OCI-LY1 (cell line): ENCODE results near the gene GMDS.

Experiments used
- H2AFZ ChIP-seq: fragments of 200-600 bp; sonication (generic), shearing (Covaris generic); 2 replicates; pipeline ENCODE4 v1.6.0; 2014; ENCODE audit warnings: antibody characterized with exemption, mild to moderate bottlenecking, low read length
- H3F3A ChIP-seq: fragments of 200-600 bp; sonication (generic), shearing (Covaris generic); 2 replicates; pipeline ENCODE4 v1.6.0; 2014; ENCODE audit warnings: mild to moderate bottlenecking, antibody characterized with exemption, low read length, moderate library complexity; ENCODE audit not compliant: insufficient read depth
- H3K27ac ChIP-seq: fragments of 200-600 bp; sonication (generic); 2 replicates; pipeline ENCODE4 v1.5.1; 2014; ENCODE audit warnings: low read length, mixed run types, mild to moderate bottlenecking, low read depth; ENCODE audit not compliant: poor library complexity, severe bottlenecking
- H3K27me3 ChIP-seq: fragments of 200-600 bp; sonication (generic); 2 replicates; pipeline ENCODE4 v1.6.0; 2014; ENCODE audit warnings: antibody characterized with exemption, mild to moderate bottlenecking, low read length, moderate library complexity; ENCODE audit not compliant: insufficient read depth
- H3K36me3 ChIP-seq: fragments of 200-600 bp; sonication (generic); 2 replicates; pipeline ENCODE4 v1.6.1; 2014; ENCODE audit warnings: mild to moderate bottlenecking, antibody characterized with exemption, low read length, moderate library complexity, mixed read lengths; ENCODE audit not compliant: insufficient read depth
- H3K4me1 ChIP-seq: fragments of 200-600 bp; sonication (generic); 2 replicates; pipeline ENCODE4 v1.5.1; 2014; ENCODE audit warnings: mild to moderate bottlenecking, low read length, moderate library complexity; ENCODE audit not compliant: insufficient read depth, severe bottlenecking
- H3K4me2 ChIP-seq: fragments of 200-600 bp; sonication (generic), shearing (Covaris generic); 2 replicates; pipeline ENCODE4 v1.6.1; 2014; ENCODE audit warnings: low read length
- H3K4me3 ChIP-seq: fragments of 200-600 bp; sonication (generic); 2 replicates; pipeline ENCODE4 v1.5.1; 2014; ENCODE audit warnings: low read length, low read depth, mild to moderate bottlenecking, mixed read lengths; ENCODE audit not compliant: poor library complexity, severe bottlenecking
- H3K79me2 ChIP-seq: fragments of 200-600 bp; shearing (Covaris generic); 2 replicates; pipeline ENCODE4 v1.6.1; 2016; ENCODE audit warnings: mixed run types, low read length, mixed read lengths; ENCODE audit not compliant: insufficient read depth
- H3K9ac ChIP-seq: fragments of 200-600 bp; sonication (generic), shearing (Covaris generic); 2 replicates; pipeline ENCODE4 v1.6.1; 2014; ENCODE audit warnings: mild to moderate bottlenecking, low read length, mixed read lengths
- H3K9me2 ChIP-seq: fragments of 200-600 bp; sonication (generic), shearing (Covaris generic); 2 replicates; pipeline ENCODE4 v1.6.1; 2014; ENCODE audit warnings: low read depth, mild to moderate bottlenecking, low read length, mixed read lengths
- H3K9me3 ChIP-seq: fragments of 200-600 bp; shearing (Covaris generic); 2 replicates; pipeline ENCODE4 v1.6.1; 2014; ENCODE audit warnings: low read length, mixed read lengths
- H4K20me1 ChIP-seq: fragments of 200-600 bp; sonication (generic), shearing (Covaris generic); 2 replicates; pipeline ENCODE4 v1.6.0; 2016; ENCODE audit warnings: mild to moderate bottlenecking, low read length; ENCODE audit not compliant: insufficient read depth
- EZH2 ChIP-seq: fragments of 200-600 bp; sonication (generic), shearing (Covaris generic); IDR thresholded peaks from 2 replicates; pipeline ENCODE4 v1.8.0; 2017; ENCODE audit warnings: borderline replicate concordance, mixed run types, mild to moderate bottlenecking, antibody characterized with exemption, low read length, moderate library complexity, mixed read lengths
- TF ChIP-seq, protein P1 (sequence below): fragments of 200-600 bp; sonication (generic), shearing (Covaris generic); IDR thresholded peaks from 2 replicates; pipeline ENCODE4 v1.5.1; 2017; ENCODE audit warnings: mild to moderate bottlenecking, antibody characterized with exemption, low read length, moderate library complexity, mixed read lengths

The GMDS gene

DNA sequence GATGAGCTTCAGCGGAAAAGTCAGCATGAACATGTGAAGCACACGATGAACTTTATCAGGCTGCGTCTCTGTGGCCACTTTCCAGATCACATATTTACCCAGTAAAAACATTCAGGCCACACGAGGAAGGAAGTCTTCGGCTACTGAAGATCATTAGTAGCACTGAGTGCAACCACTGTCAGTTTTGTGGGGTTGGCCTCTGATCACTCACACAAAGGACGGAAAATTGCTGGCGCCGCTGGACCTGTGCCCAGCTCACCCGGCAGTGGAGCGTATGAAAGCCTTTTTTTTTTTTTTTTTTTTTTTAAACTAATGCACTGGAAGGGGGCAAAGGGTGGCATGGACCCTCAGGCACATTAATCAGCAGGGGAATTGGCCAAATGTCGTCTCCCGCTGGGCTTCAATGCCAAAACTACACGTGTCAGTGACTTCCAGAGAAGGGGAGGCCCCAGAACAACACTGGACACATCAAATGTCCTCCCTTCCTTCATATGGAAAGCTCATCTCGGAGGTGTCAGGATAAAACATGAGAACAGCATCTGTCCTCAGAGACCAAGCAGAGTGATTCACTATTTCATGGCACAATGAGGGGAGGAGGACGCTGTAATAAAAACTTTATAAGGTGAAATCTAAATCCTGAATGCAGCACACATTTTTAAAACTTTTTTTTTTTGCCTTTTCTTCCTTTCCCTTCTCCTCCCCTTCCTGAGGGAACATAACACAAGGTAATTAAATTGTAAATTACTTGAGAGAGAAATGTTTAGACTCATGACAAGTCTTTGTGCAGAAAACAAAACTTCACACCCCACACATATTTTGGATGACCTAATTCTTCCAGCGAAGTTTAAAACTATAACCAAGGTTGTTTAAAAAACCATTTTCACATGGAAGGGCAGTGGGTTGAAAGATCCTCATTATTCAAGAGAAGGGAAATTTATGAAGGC lies 412.3 kb downstream of the GMDS start:
- H3K4me2 ChIP-seq: peak overlapping the region; percentile 18; the same call in 1 of the 2 replicates
- peak overlapping the region; percentile 68 for H3K27ac ChIP-seq
- no peaks in the 10 kb centered on the region for H3K36me3 ChIP-seq
- no peaks in the 10 kb centered on the region for H3K27me3 ChIP-seq
- no peaks in the 10 kb centered on the region for H3K9me2 ChIP-seq
- peaks cover 13% of the 10 kb centered on the region for H3K9me3 ChIP-seq
- no peaks in the 10 kb centered on the region for H4K20me1 ChIP-seq
- 0 out of 2 replicates have a peak overlapping the region, but pooled peaks have one; percentile 61 for H2AFZ ChIP-seq
- no peaks in the 10 kb centered on the region for H3K79me2 ChIP-seq
- H3K4me1 ChIP-seq: peaks cover 16% of the 10 kb centered on the region
- H3K9ac ChIP-seq: peak overlapping the region; percentile 21; the same call in 1 of the 2 replicates
- H3F3A ChIP-seq: no peaks in the 10 kb centered on the region
- TF ChIP-seq, protein P1, sequence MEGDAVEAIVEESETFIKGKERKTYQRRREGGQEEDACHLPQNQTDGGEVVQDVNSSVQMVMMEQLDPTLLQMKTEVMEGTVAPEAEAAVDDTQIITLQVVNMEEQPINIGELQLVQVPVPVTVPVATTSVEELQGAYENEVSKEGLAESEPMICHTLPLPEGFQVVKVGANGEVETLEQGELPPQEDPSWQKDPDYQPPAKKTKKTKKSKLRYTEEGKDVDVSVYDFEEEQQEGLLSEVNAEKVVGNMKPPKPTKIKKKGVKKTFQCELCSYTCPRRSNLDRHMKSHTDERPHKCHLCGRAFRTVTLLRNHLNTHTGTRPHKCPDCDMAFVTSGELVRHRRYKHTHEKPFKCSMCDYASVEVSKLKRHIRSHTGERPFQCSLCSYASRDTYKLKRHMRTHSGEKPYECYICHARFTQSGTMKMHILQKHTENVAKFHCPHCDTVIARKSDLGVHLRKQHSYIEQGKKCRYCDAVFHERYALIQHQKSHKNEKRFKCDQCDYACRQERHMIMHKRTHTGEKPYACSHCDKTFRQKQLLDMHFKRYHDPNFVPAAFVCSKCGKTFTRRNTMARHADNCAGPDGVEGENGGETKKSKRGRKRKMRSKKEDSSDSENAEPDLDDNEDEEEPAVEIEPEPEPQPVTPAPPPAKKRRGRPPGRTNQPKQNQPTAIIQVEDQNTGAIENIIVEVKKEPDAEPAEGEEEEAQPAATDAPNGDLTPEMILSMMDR: no peak
- no peak for TF ChIP-seq EZH2
- H3K4me3 ChIP-seq: no peak overlapping the region

DNA sequence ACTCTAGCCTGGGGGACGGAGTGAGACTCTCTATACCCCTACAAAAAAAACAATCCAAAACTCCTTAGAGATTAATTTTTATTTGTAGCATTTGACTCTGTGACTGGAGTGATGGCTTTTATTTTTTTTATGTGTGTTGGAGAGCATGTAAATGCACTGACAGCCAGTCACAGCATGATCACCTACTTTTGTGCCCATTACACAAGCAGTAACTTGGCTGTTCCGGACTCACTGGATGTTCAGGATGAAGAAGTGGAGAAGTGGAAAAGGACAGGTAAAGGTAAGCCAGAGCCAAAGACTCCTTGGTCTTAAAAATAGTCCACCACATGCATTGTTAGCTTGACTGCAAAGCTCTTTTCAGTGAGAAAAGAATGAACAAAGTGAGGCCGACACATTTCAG lies 413.0 kb downstream of the GMDS start:
- Histone ChIP-seq H3K9me2 (no peaks in the 10 kb centered on the region), H3F3A (no peaks in the 10 kb centered on the region), H3K27me3 (no peaks in the 10 kb centered on the region), H3K79me2 (no peaks in the 10 kb centered on the region), H3K36me3 (no peaks in the 10 kb centered on the region), H3K9ac (peak overlapping the region; percentile 21; the same call in 1 of the 2 replicates), H3K27ac (peak overlapping the region; percentile 68), H3K4me3 (no peak overlapping the region), H3K4me1 (peaks cover 16% of the 10 kb centered on the region), H3K9me3 (peaks cover 20% of the 10 kb centered on the region), H3K4me2 (peak overlapping the region; percentile 18; the same call in 1 of the 2 replicates), H2AFZ (0 out of 2 replicates have a peak overlapping the region, but pooled peaks have one; percentile 61), H4K20me1 (no peaks in the 10 kb centered on the region)
- no peak for TF ChIP-seq EZH2
- TF ChIP-seq, protein P1: no peak

DNA sequence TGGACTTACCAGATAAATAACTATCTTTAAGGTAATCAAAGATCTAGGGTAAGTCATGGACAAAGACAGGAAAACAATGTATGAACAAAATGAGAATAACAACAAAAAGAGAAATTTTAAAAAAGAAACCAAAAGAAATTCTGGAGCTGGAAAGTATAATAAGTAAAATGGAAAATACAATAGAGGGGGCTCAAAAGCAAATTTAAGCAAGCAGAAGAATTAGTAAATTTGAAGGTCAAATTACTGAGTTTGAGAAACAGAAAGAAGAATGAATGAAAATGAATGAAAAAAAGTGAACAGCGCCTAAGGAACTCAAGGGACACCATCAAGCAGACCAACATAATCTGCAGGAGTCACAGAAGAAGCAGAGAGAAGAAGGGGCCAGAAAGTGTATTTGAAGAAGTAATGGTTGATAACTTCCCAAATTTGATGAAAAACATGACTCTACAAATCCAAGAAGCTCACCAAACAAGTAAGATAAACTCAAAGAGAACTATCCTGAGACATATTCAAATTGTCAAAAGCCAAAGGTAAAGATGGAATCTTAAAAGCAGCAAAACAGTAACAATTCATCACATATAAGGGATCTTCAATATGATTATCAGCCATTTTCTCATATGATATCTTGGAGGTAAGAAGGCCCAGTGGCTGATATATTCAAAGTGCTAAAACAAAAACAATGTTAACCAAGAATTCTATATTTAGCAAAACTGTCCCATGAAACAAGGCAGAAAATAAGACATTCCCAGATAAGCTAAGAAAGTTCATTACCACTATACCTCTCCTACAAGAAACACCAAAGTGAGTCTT lies 417.2 kb downstream of the GMDS start:
- Histone ChIP-seq H2AFZ (no peak overlapping the region), H3F3A (no peaks in the 10 kb centered on the region), H3K27me3 (no peaks in the 10 kb centered on the region), H3K4me3 (no peak overlapping the region), H3K4me2 (no peak overlapping the region), H3K9ac (no peak overlapping the region), H3K79me2 (no peaks in the 10 kb centered on the region), H3K9me2 (no peaks in the 10 kb centered on the region), H3K9me3 (peaks cover 20% of the 10 kb centered on the region), H3K4me1 (peaks cover 44% of the 10 kb centered on the region), H3K36me3 (no peaks in the 10 kb centered on the region), H3K27ac (no peak overlapping the region), H4K20me1 (no peaks in the 10 kb centered on the region)
- no peak for TF ChIP-seq EZH2
- TF ChIP-seq, protein P1: no peak
